WTC11 (cell line): ENCODE data around the gene UVRAG. TPM values are rescaled to one million over a fixed set of nuclear protein-coding genes. Genes with fewer than 3 reads are reported as not detected.
A peak's percentile ranks its signal among the peaks of the same experiment; 100 is the strongest.

Experiments used
- ATAC-seq: fragments of 200-7000 bp; cut with Tn5 transposase; 2 replicates; pipeline ENCODE4 v1.10.0; 2021; ENCODE audit warnings: mild to moderate bottlenecking, moderate library complexity
- CTCF ChIA-PET: fragments of 300-600 bp; sonication (Branson Sonifier 250); formaldehyde crosslinking; loops from one replicate; lab custom pipeline; 2021; ENCODE audit warnings: antibody characterized with exemption; lab: Charles Lee
- POLR2A ChIA-PET: fragments of 350-600 bp; sonication (Branson Sonifier 250); formaldehyde crosslinking; loops from one replicate; lab custom pipeline; 2021; ENCODE audit warnings: antibody characterized with exemption; lab: Charles Lee
- DNase-seq: peaks from one replicate; pipeline ENCODE4 v3.0.0; 2021; ENCODE audit warnings: low spot score
- H3K27ac Mint-ChIP-seq: 2 replicates; pipeline ENCODE4 v1.8.0; 2021; ENCODE audit warnings: mixed read lengths
- H3K27me3 Mint-ChIP-seq: 2 replicates; pipeline ENCODE4 v1.8.0; 2021; ENCODE audit warnings: low read depth, mild to moderate bottlenecking, moderate library complexity, mixed read lengths
- H3K36me3 Mint-ChIP-seq: 2 replicates; pipeline ENCODE4 v1.8.0; 2021; ENCODE audit warnings: mixed read lengths
- H3K4me1 Mint-ChIP-seq: 2 replicates; pipeline ENCODE4 v1.8.0; 2022; ENCODE audit warnings: mixed read lengths
- H3K4me3 Mint-ChIP-seq: 2 replicates; pipeline ENCODE4 v1.8.0; 2021; ENCODE audit warnings: mild to moderate bottlenecking, moderate library complexity, mixed read lengths
- H3K9me3 Mint-ChIP-seq: 2 replicates; pipeline ENCODE4 v1.8.0; 2021; ENCODE audit warnings: mixed read lengths
- AR ChIP-seq: fragments of 250-450 bp; sonication (Bioruptor Pico); IDR thresholded peaks from 2 replicates; pipeline ENCODE4 v1.9.0; 2021; ENCODE audit warnings: mild to moderate bottlenecking
- ATF1 ChIP-seq: sonication (generic); formaldehyde crosslinking; IDR thresholded peaks from 2 replicates; pipeline ENCODE4 v1.8.1; 2023; ENCODE audit warnings: mild to moderate bottlenecking, moderate library complexity, missing genetic modification reagents
- ATF3 ChIP-seq: sonication (generic); formaldehyde crosslinking; conservative IDR thresholded peaks from 2 replicates; pipeline ENCODE4 v1.8.1; 2022; ENCODE audit warnings: mild to moderate bottlenecking, missing genetic modification reagents
- CREM ChIP-seq: sonication (generic); formaldehyde crosslinking; IDR thresholded peaks from 2 replicates; pipeline ENCODE4 v1.8.1; 2022; ENCODE audit warnings: mild to moderate bottlenecking, missing genetic modification reagents, moderate library complexity
- E2F5 ChIP-seq: sonication (generic); formaldehyde crosslinking; IDR thresholded peaks from 2 replicates; pipeline ENCODE4 v1.8.1; 2022; ENCODE audit warnings: mild to moderate bottlenecking, moderate library complexity, missing genetic modification reagents
- ELF4 ChIP-seq: sonication (generic); formaldehyde crosslinking; IDR thresholded peaks from 2 replicates; pipeline ENCODE4 v1.8.1; 2022; ENCODE audit warnings: low read depth, mild to moderate bottlenecking, moderate library complexity, missing genetic modification reagents
- ERG ChIP-seq: fragments of 250-450 bp; sonication (Bioruptor Pico); IDR thresholded peaks from 2 replicates; pipeline ENCODE4 v1.8.0; 2021; ENCODE audit warnings: mild to moderate bottlenecking
- ESRRA ChIP-seq: sonication (generic); formaldehyde crosslinking; IDR thresholded peaks from 2 replicates; pipeline ENCODE4 v1.8.1; 2022; ENCODE audit warnings: mild to moderate bottlenecking, missing genetic modification reagents, borderline replicate concordance
- GABPB1 ChIP-seq: sonication (generic); formaldehyde crosslinking; IDR thresholded peaks from 2 replicates; pipeline ENCODE4 v1.8.1; 2023; ENCODE audit warnings: mild to moderate bottlenecking, missing genetic modification reagents
- HMGXB4 ChIP-seq: sonication (generic); formaldehyde crosslinking; IDR thresholded peaks from 2 replicates; pipeline ENCODE4 v1.8.1; 2023; ENCODE audit warnings: mild to moderate bottlenecking, moderate library complexity, missing genetic modification reagents
- MAX ChIP-seq: sonication (generic); formaldehyde crosslinking; IDR thresholded peaks from 2 replicates; pipeline ENCODE4 v1.8.0; 2022; ENCODE audit warnings: mild to moderate bottlenecking, missing genetic modification reagents
- MXD4 ChIP-seq: fragments of 250-450 bp; sonication (Bioruptor Pico); IDR thresholded peaks from 2 replicates; pipeline ENCODE4 v1.8.0; 2021; ENCODE audit warnings: mild to moderate bottlenecking, moderate library complexity, borderline replicate concordance
- PRDM15 ChIP-seq: sonication (generic); formaldehyde crosslinking; IDR thresholded peaks from 2 replicates; pipeline ENCODE4 v1.8.0; 2022; ENCODE audit warnings: missing genetic modification reagents
- PREB ChIP-seq: sonication (generic); formaldehyde crosslinking; IDR thresholded peaks from 2 replicates; pipeline ENCODE4 v1.8.1; 2022; ENCODE audit warnings: mild to moderate bottlenecking, missing genetic modification reagents, moderate library complexity, borderline replicate concordance
- SOX15 ChIP-seq: fragments of 250-450 bp; sonication (Bioruptor Pico); IDR thresholded peaks from 2 replicates; pipeline ENCODE4 v1.9.0; 2021; ENCODE audit warnings: mild to moderate bottlenecking
- TP53 ChIP-seq: sonication (generic); formaldehyde crosslinking; IDR thresholded peaks from 2 replicates; pipeline ENCODE4 v1.8.1; 2023; ENCODE audit warnings: mild to moderate bottlenecking, missing genetic modification reagents
- ZNF317 ChIP-seq: sonication (generic); formaldehyde crosslinking; IDR thresholded peaks from 2 replicates; pipeline ENCODE4 v1.8.1; 2023; ENCODE audit warnings: low read depth, mild to moderate bottlenecking, moderate library complexity, missing genetic modification reagents, borderline replicate concordance
- ZNF416 ChIP-seq: fragments of 250-450 bp; sonication (Bioruptor Pico); IDR thresholded peaks from 2 replicates; pipeline ENCODE4 v1.9.0; 2021; ENCODE audit warnings: mild to moderate bottlenecking, inconsistent platforms
- total RNA-seq: library from RNA; stranded (reverse); gene quantifications from 3 replicates; pipeline ENCODE4 v1.2.3, GENCODE V29; 2021

UVRAG gene
- total RNA-seq, 1 experiment from 2014 or later, result 14.5 TPM

GRCh38 chr11:75812542-75813040 lies 2.4 kb upstream of the UVRAG start:
- TF ChIP-seq ELF4 (CRISPR knock-in tag) (no peak), TP53 (CRISPR knock-in tag) (no peak), PREB (CRISPR knock-in tag) (no peak), CREM (CRISPR knock-in tag) (no peak), ATF3 (CRISPR knock-in tag) (no peak), PRDM15 (no peak), SOX15 (CRISPR knock-in tag) (no peak), AR (CRISPR knock-in tag) (no peak), GABPB1 (CRISPR knock-in tag) (no peak), ATF1 (no peak), ESRRA (CRISPR knock-in tag) (no peak), ZNF317 (no peak), ERG (CRISPR knock-in tag) (no peak), ZNF416 (no peak), MXD4 (CRISPR knock-in tag) (no peak), E2F5 (no peak), HMGXB4 (CRISPR knock-in tag) (no peak), MAX (no peak)
- POLR2A ChIA-PET, result no interaction called here
- ATAC-seq (peak; percentile 21), DNase-seq (no peak)
- CTCF ChIA-PET, result interaction anchor here (0.7 to 3.6 kb wide), 4 partner anchors 9 to 648 kb away, joined by 3 to 16 read pairs (median 4); no protein-coding TSS in a partner anchor
- H3K4me3 Mint-ChIP-seq, result no peak overlapping the region
- H3K36me3 Mint-ChIP-seq, result no peaks in the 10 kb centered on the region
- H3K4me1 Mint-ChIP-seq, result peaks cover 19% of the 10 kb centered on the region
- H3K27ac Mint-ChIP-seq, result peak overlapping the region; percentile 86
- no peaks in the 10 kb centered on the region for H3K9me3 Mint-ChIP-seq
- H3K27me3 Mint-ChIP-seq, result peaks cover 3% of the 10 kb centered on the region
